Testis (tissue), 2 donors: ENCODE measurements around the gene IGFBP5.

Experiments used
- CTCF ChIP-seq, 3 experiments: fragments of 450-650 bp in 2 of 3; fragments of 200-600 bp in 1 of 3; sonication (generic) in 1 of 3; IDR thresholded peaks; one replicate each; pipeline ENCODE4 v1.5.1; 2016 to 2019; ENCODE audit warnings: antibody characterized with exemption in 3 of 3, mild to moderate bottlenecking in 2 of 3, moderate library complexity in 1 of 3
- POLR2A ChIP-seq: fragments of 450-650 bp; IDR thresholded peaks from one replicate; pipeline ENCODE4 v1.6.1; 2017; ENCODE audit warnings: antibody characterized with exemption, mild to moderate bottlenecking, moderate library complexity

GRCh38 chr2:216711348-216711747, 16.0 kb upstream of the IGFBP5 start:
- TF ChIP-seq CTCF (IDR thresholded peaks at IDR 0.05) (no peak), POLR2A (no peak)
